Measurements from ENCODE around the gene NKD1. TPM values are rescaled to one million over a fixed set of nuclear protein-coding genes. Genes with fewer than 3 reads are reported as not detected.
"Not testable (repeated sequence)": the region's sequence is repeated elsewhere in the genome, so short reads cannot be mapped to it uniquely, and the experiment has no call there.

Gene NKD1
- total and polyA plus RNA-seq, 2 donors (not counting 1 experiment from before 2014, with no cell fraction given), result 0.16 to 1.9 TPM

DNA sequence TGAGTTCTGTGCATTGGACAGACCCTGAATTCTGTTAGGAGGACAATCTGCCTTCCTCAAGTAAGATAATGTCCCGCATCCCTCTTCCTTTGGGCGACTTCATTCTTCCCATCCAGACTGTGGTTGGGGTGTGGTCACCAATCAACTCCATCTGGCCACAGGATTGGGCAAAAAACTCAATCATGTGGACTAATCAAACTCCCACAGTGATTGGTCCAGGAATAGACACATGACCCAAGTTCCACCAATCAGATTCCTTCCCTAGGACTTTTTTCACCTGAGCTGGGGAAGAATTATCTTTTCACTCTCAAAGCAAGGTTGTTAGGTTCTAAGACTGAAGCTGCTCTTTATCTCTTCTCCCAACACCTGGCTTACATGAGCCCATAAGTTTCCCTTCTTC is 13.2 kb upstream of the NKD1 start:
- ATAC-seq (ENCODE audit: low read depth), result no peak
- intact Hi-C loops (cut with micrococcal nuclease), result no loop called here
- peaks cover 0 to 5% (median 1%) of the 10 kb centered on the region in 4 experiments for H3K27me3 ChIP-seq (replicated peaks in 1 of 4; ENCODE audit: control extremely low read depth in 1 of 4, control insufficient read depth in 3 of 4, insufficient read depth in 4 of 4, low read length in 3 of 4)
- no peaks in the 10 kb centered on the region for H3K79me2 ChIP-seq (ENCODE audit: control insufficient read depth, insufficient read depth, low read length)
- no peak overlapping the region for H3K27ac ChIP-seq (ENCODE audit: low read length in 2 of 2)
- H3K4me1 ChIP-seq (ENCODE audit: control insufficient read depth in 2 of 2, insufficient read depth in 2 of 2, low read length in 2 of 2), result no peaks in the 10 kb centered on the region
- no peak overlapping the region for H3K4me2 ChIP-seq (replicated peaks; ENCODE audit: low read depth, low read length, poor library complexity, severe bottlenecking)
- no peak overlapping the region for H3K4me3 Mint-ChIP-seq
- H3K36me3 ChIP-seq (replicated peaks in 1 of 2; ENCODE audit: control extremely low read depth in 1 of 2, control insufficient read depth in 1 of 2, extremely low read depth in 1 of 2, insufficient read depth in 2 of 2, low read length in 1 of 2), result no peaks in the 10 kb centered on the region
- TF ChIP-seq EZH2 (IDR thresholded peaks at IDR 0.05; ENCODE audit: borderline replicate concordance, insufficient read depth, low read depth, low read length, poor library complexity, severe bottlenecking), result no peak
- TF ChIP-seq, protein P1, sequence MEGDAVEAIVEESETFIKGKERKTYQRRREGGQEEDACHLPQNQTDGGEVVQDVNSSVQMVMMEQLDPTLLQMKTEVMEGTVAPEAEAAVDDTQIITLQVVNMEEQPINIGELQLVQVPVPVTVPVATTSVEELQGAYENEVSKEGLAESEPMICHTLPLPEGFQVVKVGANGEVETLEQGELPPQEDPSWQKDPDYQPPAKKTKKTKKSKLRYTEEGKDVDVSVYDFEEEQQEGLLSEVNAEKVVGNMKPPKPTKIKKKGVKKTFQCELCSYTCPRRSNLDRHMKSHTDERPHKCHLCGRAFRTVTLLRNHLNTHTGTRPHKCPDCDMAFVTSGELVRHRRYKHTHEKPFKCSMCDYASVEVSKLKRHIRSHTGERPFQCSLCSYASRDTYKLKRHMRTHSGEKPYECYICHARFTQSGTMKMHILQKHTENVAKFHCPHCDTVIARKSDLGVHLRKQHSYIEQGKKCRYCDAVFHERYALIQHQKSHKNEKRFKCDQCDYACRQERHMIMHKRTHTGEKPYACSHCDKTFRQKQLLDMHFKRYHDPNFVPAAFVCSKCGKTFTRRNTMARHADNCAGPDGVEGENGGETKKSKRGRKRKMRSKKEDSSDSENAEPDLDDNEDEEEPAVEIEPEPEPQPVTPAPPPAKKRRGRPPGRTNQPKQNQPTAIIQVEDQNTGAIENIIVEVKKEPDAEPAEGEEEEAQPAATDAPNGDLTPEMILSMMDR (IDR thresholded peaks at IDR 0.05), result no peak
- 100% methylated on average over 2 of the region's 2 CpGs for WGBS (ENCODE audit: insufficient coverage)
- H3K9ac ChIP-seq (ENCODE audit: low read length), result no peak overlapping the region
- no peak overlapping the region for H3K27ac Mint-ChIP-seq
- H3K4me3 ChIP-seq (ENCODE audit: control extremely low read depth in 1 of 5, extremely low read depth in 1 of 5, insufficient read depth in 1 of 5, low read depth in 2 of 5, low read length in 4 of 5), result no peak overlapping the region
- no peaks in the 10 kb centered on the region for H4K20me1 ChIP-seq (ENCODE audit: control insufficient read depth, insufficient read depth, low read length, poor library complexity, severe bottlenecking)
- no peak overlapping the region for H2AFZ ChIP-seq (ENCODE audit: insufficient read depth, low read depth, low read length, poor library complexity, severe bottlenecking)
- peaks cover 0 to 12% (median 4%) of the 10 kb centered on the region in 3 donors for H3K9me3 ChIP-seq (ENCODE audit: control extremely low read depth in 1 of 3, control insufficient read depth in 2 of 3, insufficient read depth in 1 of 3, low read length in 2 of 3)
- H3K4me1 Mint-ChIP-seq, result no peaks in the 10 kb centered on the region
- H3K27me3 Mint-ChIP-seq, result peaks cover 29% of the 10 kb centered on the region
- ChIA-PET CTCF (no interaction called here), POLR2A (interaction anchor here (0.6 kb wide), 1 partner anchor 315 kb away, joined by 3 read pairs; no protein-coding TSS in a partner anchor)
- DNase-seq, result no peak
- H3K9me3 Mint-ChIP-seq (ENCODE audit: insufficient read depth), result no peaks in the 10 kb centered on the region

DNA sequence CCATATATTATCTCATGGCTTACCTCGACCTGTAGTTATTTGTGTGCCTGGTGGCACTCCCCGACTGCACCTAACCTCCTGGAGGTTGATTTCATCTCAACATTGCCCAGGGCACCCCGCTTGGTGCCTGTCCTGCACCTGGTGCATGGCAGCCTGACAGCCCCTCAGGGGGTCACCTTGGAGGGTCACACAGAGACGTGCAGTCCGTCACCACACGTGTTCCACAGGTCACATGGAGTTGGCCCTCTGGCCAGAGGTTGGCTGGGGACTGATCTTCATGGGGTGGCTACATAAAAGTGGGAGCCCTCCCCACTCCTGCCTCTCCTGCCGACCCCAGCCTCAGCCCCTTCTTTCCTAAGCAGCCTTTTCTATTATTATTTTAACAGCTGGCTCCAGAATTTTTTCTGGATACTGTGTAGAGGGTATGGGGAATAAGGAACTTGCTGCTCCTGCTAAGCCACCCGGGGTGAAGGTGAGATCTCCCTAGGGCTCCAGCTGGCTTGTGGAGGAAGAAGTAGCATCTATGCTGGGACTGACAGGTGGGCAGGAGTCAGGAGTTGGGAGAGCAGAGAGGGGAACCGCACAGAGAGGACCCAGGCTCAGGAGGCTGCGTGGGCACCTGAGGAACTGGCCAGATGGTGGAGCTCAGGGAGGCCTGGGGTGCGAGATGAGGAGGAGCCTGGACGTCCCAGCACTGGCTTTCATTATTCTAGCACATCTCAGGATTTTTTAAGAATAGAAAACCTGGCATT is 12.5 kb upstream of the NKD1 start:
- Mint-ChIP-seq H3K4me3 (no peak overlapping the region), H3K9me3 (ENCODE audit: insufficient read depth) (no peaks in the 10 kb centered on the region), H3K27ac (no peak overlapping the region), H3K27me3 (peaks cover 29% of the 10 kb centered on the region), H3K4me1 (no peaks in the 10 kb centered on the region)
- DNase-seq, result no peak
- Histone ChIP-seq H3K27me3 (replicated peaks in 1 of 4; ENCODE audit: control extremely low read depth in 1 of 4, control insufficient read depth in 3 of 4, insufficient read depth in 4 of 4, low read length in 3 of 4) (peaks cover 0 to 5% (median 1%) of the 10 kb centered on the region in 4 experiments), H2AFZ (ENCODE audit: insufficient read depth, low read depth, low read length, poor library complexity, severe bottlenecking) (no peak overlapping the region), H3K9ac (ENCODE audit: low read length) (no peak overlapping the region), H4K20me1 (ENCODE audit: control insufficient read depth, insufficient read depth, low read length, poor library complexity, severe bottlenecking) (no peaks in the 10 kb centered on the region), H3K27ac (ENCODE audit: low read length in 2 of 2) (no peak overlapping the region), H3K9me3 (ENCODE audit: control extremely low read depth in 1 of 3, control insufficient read depth in 2 of 3, insufficient read depth in 1 of 3, low read length in 2 of 3) (peaks cover 0 to 10% (median 4%) of the 10 kb centered on the region in 3 donors), H3K79me2 (ENCODE audit: control insufficient read depth, insufficient read depth, low read length) (no peaks in the 10 kb centered on the region), H3K4me1 (ENCODE audit: control insufficient read depth in 2 of 2, insufficient read depth in 2 of 2, low read length in 2 of 2) (no peaks in the 10 kb centered on the region), H3K4me3 (ENCODE audit: control extremely low read depth in 1 of 5, extremely low read depth in 1 of 5, insufficient read depth in 1 of 5, low read depth in 2 of 5, low read length in 4 of 5) (no peak overlapping the region), H3K4me2 (replicated peaks; ENCODE audit: low read depth, low read length, poor library complexity, severe bottlenecking) (no peak overlapping the region), H3K36me3 (replicated peaks in 1 of 2; ENCODE audit: control extremely low read depth in 1 of 2, control insufficient read depth in 1 of 2, extremely low read depth in 1 of 2, insufficient read depth in 2 of 2, low read length in 1 of 2) (no peaks in the 10 kb centered on the region)
- POLR2A ChIA-PET, result interaction anchor here (0.6 kb wide), 1 partner anchor 316 kb away, joined by 3 read pairs; no protein-coding TSS in a partner anchor
- 95% methylated on average over 11 of the region's 12 CpGs for whole genome bisulfite sequencing (ENCODE audit: insufficient coverage)
- TF ChIP-seq, protein P1 (IDR thresholded peaks at IDR 0.05), result no peak
- TF ChIP-seq EZH2 (IDR thresholded peaks at IDR 0.05; ENCODE audit: borderline replicate concordance, insufficient read depth, low read depth, low read length, poor library complexity, severe bottlenecking), result no peak
- ATAC-seq (ENCODE audit: low read depth), result no peak
- CTCF ChIA-PET, result interaction anchor here (1.1 kb wide), 1 partner anchor 130 kb away, joined by 3 read pairs; no protein-coding TSS in a partner anchor
- intact Hi-C loops (cut with micrococcal nuclease), result no loop called here

DNA sequence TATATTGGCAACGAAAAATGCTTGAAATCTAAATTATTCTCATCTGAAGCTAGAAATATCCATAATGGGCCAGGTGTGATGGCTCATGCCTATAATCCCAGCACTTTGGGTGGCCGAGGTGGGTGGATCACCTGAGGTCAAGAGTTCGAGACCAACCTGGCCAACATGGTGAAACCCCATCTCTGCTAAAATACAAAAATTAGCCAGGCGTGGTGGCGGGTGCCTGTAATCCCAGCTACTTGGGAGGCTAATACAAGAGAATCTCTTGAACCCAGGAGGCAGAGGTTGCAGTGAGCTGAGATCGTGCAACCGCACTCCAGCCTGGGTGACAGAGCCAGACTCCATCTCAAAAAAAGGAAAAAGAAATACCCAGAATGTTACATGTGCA is 11.9 kb upstream of the NKD1 start:
- H3K36me3 ChIP-seq (replicated peaks in 1 of 2; ENCODE audit: control extremely low read depth in 1 of 2, control insufficient read depth in 1 of 2, extremely low read depth in 1 of 2, insufficient read depth in 2 of 2, low read length in 1 of 2); intact Hi-C loops (cut with micrococcal nuclease); H3K9me3 ChIP-seq (ENCODE audit: control extremely low read depth in 1 of 3, control insufficient read depth in 2 of 3, insufficient read depth in 1 of 3, low read length in 2 of 3); H3K79me2 ChIP-seq (ENCODE audit: control insufficient read depth, insufficient read depth, low read length); DNase-seq; ATAC-seq (ENCODE audit: low read depth); H2AFZ ChIP-seq (ENCODE audit: insufficient read depth, low read depth, low read length, poor library complexity, severe bottlenecking); H3K27me3 ChIP-seq (replicated peaks in 1 of 4; ENCODE audit: control extremely low read depth in 1 of 4, control insufficient read depth in 3 of 4, insufficient read depth in 4 of 4, low read length in 3 of 4); H3K27ac ChIP-seq (ENCODE audit: low read length in 2 of 2); H3K27ac Mint-ChIP-seq; H3K4me3 Mint-ChIP-seq; H3K4me2 ChIP-seq (replicated peaks; ENCODE audit: low read depth, low read length, poor library complexity, severe bottlenecking); POLR2A ChIA-PET; H3K4me3 ChIP-seq (ENCODE audit: control extremely low read depth in 1 of 5, extremely low read depth in 1 of 5, insufficient read depth in 1 of 5, low read depth in 2 of 5, low read length in 4 of 5); H3K4me1 Mint-ChIP-seq; H3K9ac ChIP-seq (ENCODE audit: low read length); H4K20me1 ChIP-seq (ENCODE audit: control insufficient read depth, insufficient read depth, low read length, poor library complexity, severe bottlenecking); H3K4me1 ChIP-seq (ENCODE audit: control insufficient read depth in 2 of 2, insufficient read depth in 2 of 2, low read length in 2 of 2); H3K9me3 Mint-ChIP-seq (ENCODE audit: insufficient read depth): not testable (repeated sequence)
- CTCF ChIA-PET, result interaction anchor here (1.1 kb wide), 1 partner anchor 129 kb away, joined by 3 read pairs; no protein-coding TSS in a partner anchor
- peaks cover 31% of the 10 kb centered on the region for H3K27me3 Mint-ChIP-seq
- WGBS (ENCODE audit: insufficient coverage), result 91% methylated on average over 4 of the region's 7 CpGs
